Activated naive CD8-positive, alpha-beta T cell (primary cell): ENCODE data around the gene TMEM114.
"Not testable (repeated sequence)": the region's sequence is repeated elsewhere in the genome, so short reads cannot be mapped to it uniquely, and the experiment has no call there.

Experiments used
- H3K27ac Mint-ChIP-seq: one replicate; pipeline ENCODE4 v1.8.0; 2021; ENCODE audit warnings: mixed read lengths
- H3K27me3 Mint-ChIP-seq: one replicate; pipeline ENCODE4 v1.8.0; 2021; ENCODE audit warnings: mixed read lengths
- H3K36me3 Mint-ChIP-seq: one replicate; pipeline ENCODE4 v1.8.0; 2021; ENCODE audit warnings: mixed read lengths
- H3K4me1 Mint-ChIP-seq: one replicate; pipeline ENCODE4 v1.8.0; 2021; ENCODE audit warnings: low read depth, mixed read lengths
- H3K4me3 Mint-ChIP-seq: one replicate; pipeline ENCODE4 v1.8.0; 2021; ENCODE audit warnings: mild to moderate bottlenecking, mixed read lengths
- H3K9me3 Mint-ChIP-seq: one replicate; pipeline ENCODE4 v1.8.0; 2021; ENCODE audit warnings: low read depth, mixed read lengths

Gene TMEM114

DNA sequence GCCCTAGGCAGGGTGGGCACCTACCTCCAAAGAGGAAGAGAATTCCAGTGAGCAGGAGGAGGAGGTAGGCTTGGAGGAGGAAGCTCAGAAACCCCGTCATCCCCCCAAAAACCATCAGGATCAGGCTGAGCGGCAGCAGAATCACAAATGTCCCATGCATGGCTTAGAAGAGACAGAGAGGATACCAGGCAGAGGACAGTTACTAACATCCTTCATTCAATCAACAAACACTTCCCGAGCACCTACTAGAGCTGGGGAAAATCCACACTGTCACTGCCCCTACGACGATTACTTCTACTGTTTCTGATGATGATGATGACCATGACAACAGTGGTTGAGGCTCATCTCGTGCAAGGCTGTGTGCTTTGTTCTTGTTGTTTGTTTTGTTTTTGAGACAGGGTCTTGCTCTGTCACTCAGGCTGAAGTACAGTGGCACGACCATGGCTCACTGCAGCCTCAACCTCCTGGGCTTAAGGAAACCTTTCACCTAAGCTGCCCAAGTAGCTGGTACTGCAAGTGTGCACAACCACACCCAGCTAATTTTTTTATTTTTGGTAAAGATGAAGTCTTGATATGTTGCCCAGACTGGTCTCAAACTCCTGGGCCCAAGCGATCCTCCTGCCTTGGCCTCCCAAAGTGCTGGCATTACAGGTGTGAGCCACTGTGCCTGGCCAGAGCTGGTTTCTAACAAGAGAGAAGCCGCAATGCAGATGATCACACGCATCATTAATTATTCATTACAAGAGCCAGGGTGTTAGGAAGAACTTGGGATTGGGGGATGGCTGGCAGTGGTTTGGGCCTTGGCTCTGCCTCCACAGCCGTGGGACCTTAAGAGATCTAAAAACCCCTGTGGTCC lies 18.0 kb downstream of the TMEM114 start:
- Mint-ChIP-seq H3K9me3 (no peaks in the 10 kb centered on the region), H3K27ac (no peak overlapping the region), H3K36me3 (no peaks in the 10 kb centered on the region), H3K27me3 (peaks cover 19% of the 10 kb centered on the region), H3K4me3 (no peak overlapping the region), H3K4me1 (no peaks in the 10 kb centered on the region)

- Mint-ChIP-seq H3K27me3 (peaks cover 15% of the 10 kb centered on the region), H3K9me3 (no peaks in the 10 kb centered on the region), H3K27ac (no peak overlapping the region), H3K36me3 (no peaks in the 10 kb centered on the region), H3K4me3 (no peak overlapping the region), H3K4me1 (no peaks in the 10 kb centered on the region)
Measured at GRCh38 chr16:8571061-8571596, 19.2 kb downstream of the TMEM114 start.

DNA sequence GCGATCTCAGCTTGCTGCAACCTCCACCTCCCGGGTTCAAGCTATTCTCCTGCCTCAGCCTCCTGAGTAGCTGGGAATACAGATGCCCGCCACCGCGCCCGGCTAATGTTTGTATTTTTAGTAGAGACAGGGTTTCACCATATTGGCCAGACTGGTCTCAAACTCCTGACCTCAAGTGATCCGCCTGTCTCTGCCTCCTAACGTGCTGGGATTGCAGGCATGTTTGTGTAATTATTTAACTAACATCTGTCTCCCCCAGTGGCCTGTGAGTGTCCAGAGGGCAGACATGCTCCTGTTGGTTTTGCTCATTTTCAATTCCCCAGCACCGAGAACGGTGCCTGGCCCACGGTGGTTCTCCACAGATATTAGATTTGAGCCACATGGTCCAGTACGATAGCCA lies 19.9 kb downstream of the TMEM114 start:
- not testable (repeated sequence) for H3K27ac Mint-ChIP-seq, H3K4me1 Mint-ChIP-seq, H3K9me3 Mint-ChIP-seq, H3K4me3 Mint-ChIP-seq, H3K36me3 Mint-ChIP-seq, H3K27me3 Mint-ChIP-seq

GRCh38 chr16:8569650-8570346 lies 20.5 kb downstream of the TMEM114 start:
- no peaks in the 10 kb centered on the region for H3K9me3 Mint-ChIP-seq
- no peaks in the 10 kb centered on the region for H3K36me3 Mint-ChIP-seq
- H3K27ac Mint-ChIP-seq = no peak overlapping the region
- peaks cover 6% of the 10 kb centered on the region for H3K27me3 Mint-ChIP-seq
- no peaks in the 10 kb centered on the region for H3K4me1 Mint-ChIP-seq
- H3K4me3 Mint-ChIP-seq = no peak overlapping the region

- no peaks in the 10 kb centered on the region for H3K4me1 Mint-ChIP-seq
- H3K36me3 Mint-ChIP-seq = no peaks in the 10 kb centered on the region
- H3K4me3 Mint-ChIP-seq = no peak overlapping the region
- H3K27ac Mint-ChIP-seq = no peak overlapping the region
- peaks cover 3% of the 10 kb centered on the region for H3K27me3 Mint-ChIP-seq
- no peaks in the 10 kb centered on the region for H3K9me3 Mint-ChIP-seq
Measured at GRCh38 chr16:8568231-8568617, 22.1 kb downstream of the TMEM114 start.

- Mint-ChIP-seq H3K4me1 (no peaks in the 10 kb centered on the region), H3K36me3 (no peaks in the 10 kb centered on the region), H3K27ac (no peak overlapping the region), H3K9me3 (no peaks in the 10 kb centered on the region), H3K27me3 (peaks cover 2% of the 10 kb centered on the region), H3K4me3 (no peak overlapping the region)
Measured at GRCh38 chr16:8567355-8568230, 22.7 kb downstream of the TMEM114 start.

- no peaks in the 10 kb centered on the region for H3K9me3 Mint-ChIP-seq
- H3K4me1 Mint-ChIP-seq = no peaks in the 10 kb centered on the region
- H3K27me3 Mint-ChIP-seq = no peaks in the 10 kb centered on the region
- no peak overlapping the region for H3K27ac Mint-ChIP-seq
- H3K36me3 Mint-ChIP-seq = no peaks in the 10 kb centered on the region
- no peak overlapping the region for H3K4me3 Mint-ChIP-seq
Measured at GRCh38 chr16:8565498-8565897, 24.8 kb downstream of the TMEM114 start.

DNA sequence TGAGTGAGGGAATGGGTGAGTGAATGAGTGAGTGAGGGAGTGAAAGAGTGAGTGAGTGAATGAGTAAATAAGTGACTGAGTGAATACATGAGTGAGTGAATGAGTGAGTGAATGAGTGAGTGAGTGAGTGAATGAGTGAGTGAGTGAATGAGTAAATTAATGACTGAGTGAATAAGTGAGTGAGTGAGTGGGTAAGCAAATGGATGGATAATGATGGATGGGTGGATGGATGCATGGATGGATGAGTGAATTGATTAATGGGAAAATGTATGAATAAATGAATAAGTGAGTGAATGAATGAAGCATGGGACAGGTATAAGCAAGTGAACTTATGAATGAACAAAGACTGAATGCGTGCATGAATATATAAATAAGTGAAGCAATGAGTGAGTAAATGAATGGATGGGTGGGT lies 25.4 kb downstream of the TMEM114 start:
- Mint-ChIP-seq H3K4me3 (no peak overlapping the region), H3K27ac (no peak overlapping the region), H3K27me3 (no peaks in the 10 kb centered on the region), H3K9me3 (no peaks in the 10 kb centered on the region), H3K4me1 (no peaks in the 10 kb centered on the region), H3K36me3 (no peaks in the 10 kb centered on the region)

GRCh38 chr16:8563944-8564540 lies 26.3 kb downstream of the TMEM114 start:
- H3K27me3 Mint-ChIP-seq, H3K9me3 Mint-ChIP-seq, H3K36me3 Mint-ChIP-seq, H3K4me3 Mint-ChIP-seq, H3K4me1 Mint-ChIP-seq, H3K27ac Mint-ChIP-seq: not testable (repeated sequence)

- Mint-ChIP-seq H3K9me3 (no peaks in the 10 kb centered on the region), H3K27ac (no peak overlapping the region), H3K4me1 (no peaks in the 10 kb centered on the region), H3K27me3 (peaks cover 2% of the 10 kb centered on the region), H3K36me3 (no peaks in the 10 kb centered on the region), H3K4me3 (no peak overlapping the region)
Measured at GRCh38 chr16:8561496-8561895, 28.8 kb downstream of the TMEM114 start.

- H3K4me3 Mint-ChIP-seq = no peak overlapping the region
- H3K36me3 Mint-ChIP-seq = no peaks in the 10 kb centered on the region
- H3K9me3 Mint-ChIP-seq = no peaks in the 10 kb centered on the region
- no peak overlapping the region for H3K27ac Mint-ChIP-seq
- no peaks in the 10 kb centered on the region for H3K4me1 Mint-ChIP-seq
- peaks cover 22% of the 10 kb centered on the region for H3K27me3 Mint-ChIP-seq
Measured at GRCh38 chr16:8555400-8555799, 34.9 kb downstream of the TMEM114 start.

GRCh38 chr16:8554881-8555280 lies 35.4 kb downstream of the TMEM114 start:
- Mint-ChIP-seq H3K27ac (no peak overlapping the region), H3K4me1 (no peaks in the 10 kb centered on the region), H3K9me3 (no peaks in the 10 kb centered on the region), H3K4me3 (no peak overlapping the region), H3K27me3 (peaks cover 22% of the 10 kb centered on the region), H3K36me3 (no peaks in the 10 kb centered on the region)

DNA sequence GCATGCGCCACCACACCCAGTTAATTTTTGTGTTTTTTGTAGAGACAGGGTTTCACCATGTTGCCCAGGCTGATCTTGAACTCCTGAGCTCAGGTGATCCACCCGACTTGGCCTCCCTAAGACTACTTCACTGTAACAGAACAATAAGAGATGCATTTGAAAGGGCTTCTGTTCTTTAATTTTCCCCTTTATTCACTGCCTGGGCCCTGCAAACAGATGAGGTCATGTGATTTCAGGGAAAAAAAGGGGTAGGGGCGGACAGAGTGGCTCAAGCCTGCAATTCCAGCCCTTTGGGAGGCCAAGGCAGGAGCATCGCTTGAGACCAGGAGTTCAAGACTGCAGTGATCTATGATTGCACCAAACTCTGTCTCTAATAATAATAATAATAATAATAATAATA lies 36.3 kb downstream of the TMEM114 start:
- H3K36me3 Mint-ChIP-seq = no peaks in the 10 kb centered on the region
- H3K9me3 Mint-ChIP-seq = no peaks in the 10 kb centered on the region
- H3K4me3 Mint-ChIP-seq = no peak overlapping the region
- peaks cover 24% of the 10 kb centered on the region for H3K27me3 Mint-ChIP-seq
- no peaks in the 10 kb centered on the region for H3K4me1 Mint-ChIP-seq
- no peak overlapping the region for H3K27ac Mint-ChIP-seq

GRCh38 chr16:8552487-8553221 lies 37.7 kb downstream of the TMEM114 start:
- Mint-ChIP-seq H3K27me3 (peaks cover 25% of the 10 kb centered on the region), H3K4me3 (no peak overlapping the region), H3K4me1 (no peaks in the 10 kb centered on the region), H3K27ac (no peak overlapping the region), H3K36me3 (no peaks in the 10 kb centered on the region), H3K9me3 (no peaks in the 10 kb centered on the region)
